SK-N-SH treated with all-trans-retinoic acid at 6 μM for 48 hours (cell line): ENCODE results near the gene SRPK2.

Experiments
- ATAC-seq: fragments of 200-7000 bp; cut with Tn5 transposase; 3 replicates; pipeline ENCODE4 v1.9.1; 2020; ENCODE audit warnings: mild to moderate bottlenecking, moderate library complexity
- ARNTL ChIP-seq: fragments of 450-650 bp; formaldehyde crosslinking; IDR thresholded peaks from 2 replicates; pipeline ENCODE4 v1.5.0; 2020; ENCODE audit warnings: low read depth, mild to moderate bottlenecking, moderate library complexity, borderline replicate concordance
- BACH2 ChIP-seq: fragments of 250-450 bp; sonication (Bioruptor Pico); IDR thresholded peaks from 2 replicates; pipeline ENCODE4 v1.9.0; 2021; ENCODE audit warnings: mild to moderate bottlenecking, borderline replicate concordance
- CSDC2 ChIP-seq: fragments of 250-450 bp; sonication (Bioruptor Pico); IDR thresholded peaks from 2 replicates; pipeline ENCODE4 v1.5.0; 2020; ENCODE audit warnings: mild to moderate bottlenecking, moderate library complexity
- ESRRG ChIP-seq: fragments of 250-450 bp; sonication (Bioruptor Pico); IDR thresholded peaks from 2 replicates; pipeline ENCODE4 v1.6.1; 2021; ENCODE audit warnings: mild to moderate bottlenecking
- GLIS3 ChIP-seq: fragments of 250-450 bp; sonication (Bioruptor Pico); IDR thresholded peaks from 2 replicates; pipeline ENCODE4 v1.5.0; 2020; ENCODE audit warnings: mild to moderate bottlenecking, moderate library complexity
- ISL1 ChIP-seq: fragments of 250-450 bp; sonication (Bioruptor Pico); IDR thresholded peaks from 2 replicates; pipeline ENCODE4 v2.1.2; 2022; ENCODE audit warnings: mild to moderate bottlenecking, moderate library complexity
- OSR1 ChIP-seq: fragments of 250-450 bp; sonication (Bioruptor Pico); IDR thresholded peaks from 2 replicates; pipeline ENCODE4 v1.8.0; 2022; ENCODE audit warnings: moderate library complexity, mild to moderate bottlenecking, inconsistent platforms
- PPARA ChIP-seq: fragments of 250-450 bp; sonication (Bioruptor Pico); IDR thresholded peaks from 2 replicates; pipeline ENCODE4 v1.5.0; 2020; ENCODE audit warnings: mild to moderate bottlenecking, borderline replicate concordance
- RARB ChIP-seq: fragments of 250-450 bp; sonication (Bioruptor Pico); IDR thresholded peaks from 2 replicates; pipeline ENCODE4 v1.8.0; 2021; ENCODE audit warnings: mild to moderate bottlenecking, moderate library complexity
- SNAI2 ChIP-seq: fragments of 250-450 bp; sonication (Bioruptor Pico); IDR thresholded peaks from 2 replicates; pipeline ENCODE4 v1.5.0; 2020; ENCODE audit warnings: mild to moderate bottlenecking, moderate library complexity
- TCF4 ChIP-seq: fragments of 250-450 bp; sonication (Bioruptor Pico); IDR thresholded peaks from 2 replicates; pipeline ENCODE4 v1.8.0; 2021; ENCODE audit warnings: mild to moderate bottlenecking, moderate library complexity, borderline replicate concordance
- TOX ChIP-seq: fragments of 250-450 bp; sonication (Bioruptor Pico); IDR thresholded peaks from 2 replicates; pipeline ENCODE4 v1.8.0; 2021; ENCODE audit warnings: mild to moderate bottlenecking, moderate library complexity, borderline replicate concordance
- TSHZ2 ChIP-seq: fragments of 250-450 bp; sonication (Bioruptor Pico); IDR thresholded peaks from 2 replicates; pipeline ENCODE4 v1.5.0; 2020; ENCODE audit warnings: mild to moderate bottlenecking, moderate library complexity
- ZC3H10 ChIP-seq: fragments of 250-450 bp; sonication (Bioruptor Pico); IDR thresholded peaks from 2 replicates; pipeline ENCODE4 v1.5.1; 2021; ENCODE audit warnings: mild to moderate bottlenecking, moderate library complexity
- ZFP3 ChIP-seq: fragments of 250-450 bp; sonication (Bioruptor Pico); IDR thresholded peaks from 2 replicates; pipeline ENCODE4 v1.5.0; 2020; ENCODE audit warnings: mild to moderate bottlenecking, moderate library complexity
- ZFP30 ChIP-seq: fragments of 450-650 bp; formaldehyde crosslinking; IDR thresholded peaks from 2 replicates; pipeline ENCODE4 v1.5.0; 2022; ENCODE audit warnings: mild to moderate bottlenecking, moderate library complexity
- ZNF565 ChIP-seq: fragments of 450-650 bp; formaldehyde crosslinking; conservative IDR thresholded peaks from 2 replicates; pipeline ENCODE4 v1.5.0; 2020; ENCODE audit warnings: low read depth, mild to moderate bottlenecking, moderate library complexity
- ZNF70 ChIP-seq: fragments of 450-650 bp; formaldehyde crosslinking; IDR thresholded peaks from 2 replicates; pipeline ENCODE4 v1.5.0; 2020; ENCODE audit warnings: mild to moderate bottlenecking, moderate library complexity
- ZNF8 ChIP-seq: fragments of 450-650 bp; formaldehyde crosslinking; IDR thresholded peaks from 2 replicates; pipeline ENCODE4 v1.5.0; 2020; ENCODE audit warnings: mild to moderate bottlenecking, moderate library complexity
- TF ChIP-seq, protein P1 (sequence below): fragments of 250-450 bp; sonication (Bioruptor Pico); IDR thresholded peaks from 2 replicates; pipeline ENCODE4 v1.5.1; 2020; ENCODE audit warnings: low read depth, mild to moderate bottlenecking, moderate library complexity
- TF ChIP-seq, protein P2 (sequence below): fragments of 250-450 bp; sonication (Bioruptor Pico); IDR thresholded peaks from 2 replicates; pipeline ENCODE4 v1.8.0; 2021; ENCODE audit warnings: low read depth, mild to moderate bottlenecking, moderate library complexity, borderline replicate concordance
- TF ChIP-seq, protein P3 (sequence below): fragments of 250-450 bp; sonication (Bioruptor Pico); IDR thresholded peaks from 2 replicates; pipeline ENCODE4 v1.5.1; 2021; ENCODE audit warnings: mild to moderate bottlenecking, moderate library complexity
- TF ChIP-seq, protein P4 (sequence below): fragments of 250-450 bp; sonication (Bioruptor Pico); IDR thresholded peaks from 2 replicates; pipeline ENCODE4 v1.8.0; 2020; ENCODE audit warnings: mild to moderate bottlenecking, moderate library complexity, borderline replicate concordance

Gene SRPK2

GRCh38 chr7:105102557-105103352, 286.0 kb downstream of the SRPK2 start:
- TF ChIP-seq CSDC2 (no peak), PPARA (no peak), ISL1 (CRISPR knock-in tag) (0 out of 2 replicates have a peak, but pooled peaks have one; percentile 10), TOX (CRISPR knock-in tag) (no peak), ZFP30 (CRISPR knock-in tag) (no peak; the same call in 1 of the 2 replicates), RARB (no peak), OSR1 (no peak), GLIS3 (CRISPR knock-in tag) (no peak), ZNF8 (CRISPR knock-in tag) (peak; percentile 51; the same call in 1 of the 2 replicates), ZC3H10 (CRISPR knock-in tag) (no peak), ZNF565 (CRISPR knock-in tag) (no peak), ZFP3 (no peak), ESRRG (no peak), TCF4 (peak; percentile 18; the same call in 1 of the 2 replicates), ZNF70 (CRISPR knock-in tag) (no peak), SNAI2 (CRISPR knock-in tag) (no peak), ARNTL (CRISPR knock-in tag) (no peak), TSHZ2 (CRISPR knock-in tag) (no peak), BACH2 (no peak)
- TF ChIP-seq, protein P1, sequence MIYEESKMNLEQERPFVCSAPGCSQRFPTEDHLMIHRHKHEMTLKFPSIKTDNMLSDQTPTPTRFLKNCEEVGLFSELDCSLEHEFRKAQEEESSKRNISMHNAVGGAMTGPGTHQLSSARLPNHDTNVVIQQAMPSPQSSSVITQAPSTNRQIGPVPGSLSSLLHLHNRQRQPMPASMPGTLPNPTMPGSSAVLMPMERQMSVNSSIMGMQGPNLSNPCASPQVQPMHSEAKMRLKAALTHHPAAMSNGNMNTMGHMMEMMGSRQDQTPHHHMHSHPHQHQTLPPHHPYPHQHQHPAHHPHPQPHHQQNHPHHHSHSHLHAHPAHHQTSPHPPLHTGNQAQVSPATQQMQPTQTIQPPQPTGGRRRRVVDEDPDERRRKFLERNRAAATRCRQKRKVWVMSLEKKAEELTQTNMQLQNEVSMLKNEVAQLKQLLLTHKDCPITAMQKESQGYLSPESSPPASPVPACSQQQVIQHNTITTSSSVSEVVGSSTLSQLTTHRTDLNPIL (CRISPR knock-in tag) = no peak
- TF ChIP-seq, protein P2, sequence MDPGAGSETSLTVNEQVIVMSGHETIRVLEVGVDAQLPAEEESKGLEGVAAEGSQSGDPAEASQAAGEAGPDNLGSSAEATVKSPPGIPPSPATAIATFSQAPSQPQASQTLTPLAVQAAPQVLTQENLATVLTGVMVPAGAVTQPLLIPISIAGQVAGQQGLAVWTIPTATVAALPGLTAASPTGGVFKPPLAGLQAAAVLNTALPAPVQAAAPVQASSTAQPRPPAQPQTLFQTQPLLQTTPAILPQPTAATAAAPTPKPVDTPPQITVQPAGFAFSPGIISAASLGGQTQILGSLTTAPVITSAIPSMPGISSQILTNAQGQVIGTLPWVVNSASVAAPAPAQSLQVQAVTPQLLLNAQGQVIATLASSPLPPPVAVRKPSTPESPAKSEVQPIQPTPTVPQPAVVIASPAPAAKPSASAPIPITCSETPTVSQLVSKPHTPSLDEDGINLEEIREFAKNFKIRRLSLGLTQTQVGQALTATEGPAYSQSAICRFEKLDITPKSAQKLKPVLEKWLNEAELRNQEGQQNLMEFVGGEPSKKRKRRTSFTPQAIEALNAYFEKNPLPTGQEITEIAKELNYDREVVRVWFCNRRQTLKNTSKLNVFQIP (CRISPR knock-in tag) = no peak
- TF ChIP-seq, protein P3, sequence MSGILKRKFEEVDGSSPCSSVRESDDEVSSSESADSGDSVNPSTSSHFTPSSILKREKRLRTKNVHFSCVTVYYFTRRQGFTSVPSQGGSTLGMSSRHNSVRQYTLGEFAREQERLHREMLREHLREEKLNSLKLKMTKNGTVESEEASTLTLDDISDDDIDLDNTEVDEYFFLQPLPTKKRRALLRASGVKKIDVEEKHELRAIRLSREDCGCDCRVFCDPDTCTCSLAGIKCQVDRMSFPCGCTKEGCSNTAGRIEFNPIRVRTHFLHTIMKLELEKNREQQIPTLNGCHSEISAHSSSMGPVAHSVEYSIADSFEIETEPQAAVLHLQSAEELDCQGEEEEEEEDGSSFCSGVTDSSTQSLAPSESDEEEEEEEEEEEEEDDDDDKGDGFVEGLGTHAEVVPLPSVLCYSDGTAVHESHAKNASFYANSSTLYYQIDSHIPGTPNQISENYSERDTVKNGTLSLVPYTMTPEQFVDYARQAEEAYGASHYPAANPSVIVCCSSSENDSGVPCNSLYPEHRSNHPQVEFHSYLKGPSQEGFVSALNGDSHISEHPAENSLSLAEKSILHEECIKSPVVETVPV (CRISPR knock-in tag) = peak; percentile 50; the same call in 1 of the 2 replicates
- TF ChIP-seq, protein P4, sequence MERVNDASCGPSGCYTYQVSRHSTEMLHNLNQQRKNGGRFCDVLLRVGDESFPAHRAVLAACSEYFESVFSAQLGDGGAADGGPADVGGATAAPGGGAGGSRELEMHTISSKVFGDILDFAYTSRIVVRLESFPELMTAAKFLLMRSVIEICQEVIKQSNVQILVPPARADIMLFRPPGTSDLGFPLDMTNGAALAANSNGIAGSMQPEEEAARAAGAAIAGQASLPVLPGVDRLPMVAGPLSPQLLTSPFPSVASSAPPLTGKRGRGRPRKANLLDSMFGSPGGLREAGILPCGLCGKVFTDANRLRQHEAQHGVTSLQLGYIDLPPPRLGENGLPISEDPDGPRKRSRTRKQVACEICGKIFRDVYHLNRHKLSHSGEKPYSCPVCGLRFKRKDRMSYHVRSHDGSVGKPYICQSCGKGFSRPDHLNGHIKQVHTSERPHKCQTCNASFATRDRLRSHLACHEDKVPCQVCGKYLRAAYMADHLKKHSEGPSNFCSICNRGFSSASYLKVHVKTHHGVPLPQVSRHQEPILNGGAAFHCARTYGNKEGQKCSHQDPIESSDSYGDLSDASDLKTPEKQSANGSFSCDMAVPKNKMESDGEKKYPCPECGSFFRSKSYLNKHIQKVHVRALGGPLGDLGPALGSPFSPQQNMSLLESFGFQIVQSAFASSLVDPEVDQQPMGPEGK (CRISPR knock-in tag) = no peak
- ATAC-seq = no peak; the same call in 2 of the 3 replicates

DNA sequence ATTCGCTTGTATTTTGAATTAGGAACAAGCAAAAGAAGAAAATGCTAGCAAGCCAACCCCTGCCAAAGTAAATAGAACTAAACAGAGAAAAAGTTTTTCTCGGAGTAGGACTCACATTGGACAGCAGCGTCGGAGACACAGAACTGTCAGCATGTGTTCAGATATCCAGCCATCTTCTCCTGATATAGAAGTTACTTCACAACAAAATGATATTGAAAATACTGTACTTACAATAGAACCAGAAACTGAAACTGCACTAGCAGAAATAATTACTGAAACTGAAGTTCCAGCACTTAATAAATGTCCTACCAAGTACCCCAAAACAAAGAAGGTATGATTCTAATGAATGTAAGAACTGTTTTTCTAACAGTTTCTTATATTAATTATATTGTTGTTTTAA, 286.9 kb downstream of the SRPK2 start:
- ATAC-seq = no peak
- TF ChIP-seq, protein P3 (CRISPR knock-in tag) = no peak
- TF ChIP-seq OSR1 (no peak), TOX (CRISPR knock-in tag) (no peak), ZNF8 (CRISPR knock-in tag) (no peak), ZFP30 (CRISPR knock-in tag) (no peak), BACH2 (no peak), ZNF70 (CRISPR knock-in tag) (no peak), TSHZ2 (CRISPR knock-in tag) (no peak), GLIS3 (CRISPR knock-in tag) (no peak), TCF4 (no peak), ZC3H10 (CRISPR knock-in tag) (no peak), CSDC2 (no peak), ZFP3 (no peak), ESRRG (no peak)
- TF ChIP-seq, protein P2 (CRISPR knock-in tag) = no peak
